SJSA1 (cell line): Measurements from ENCODE around the gene KDM6A. TPM values are rescaled to one million over a fixed set of nuclear protein-coding genes. Genes with fewer than 3 reads are reported as not detected.
"Not testable (repeated sequence)": the region's sequence is repeated elsewhere in the genome, so short reads cannot be mapped to it uniquely, and the experiment has no call there.

Experiments
- DNase-seq, 2 experiments: peaks; one replicate each; pipeline ENCODE4 v3.0.0-alpha.2; 2015 to 2020; ENCODE audit warnings: low spot score in 2 of 2, low read depth in 1 of 2
- H3K27ac ChIP-seq: fragments of 250-450 bp; sonication (Bioruptor Pico); 2 replicates; pipeline ENCODE4 v1.5.1; 2020; ENCODE audit warnings: mild to moderate bottlenecking, moderate library complexity
- H3K27me3 ChIP-seq: fragments of 250-450 bp; sonication (Bioruptor Pico); replicated peaks from 2 replicates; pipeline ENCODE4 v1.5.1; 2020; ENCODE audit warnings: mild to moderate bottlenecking, moderate library complexity
- H3K36me3 ChIP-seq: fragments of 250-450 bp; sonication (Bioruptor Pico); 2 replicates; pipeline ENCODE4 v1.5.1; 2020; ENCODE audit warnings: mild to moderate bottlenecking
- H3K4me1 ChIP-seq: fragments of 250-450 bp; sonication (Bioruptor Pico); replicated peaks from 2 replicates; pipeline ENCODE4 v1.6.1; 2021; ENCODE audit warnings: mild to moderate bottlenecking
- H3K4me3 ChIP-seq: fragments of 250-450 bp; sonication (Bioruptor Pico); 2 replicates; pipeline ENCODE4 v1.5.1; 2020; ENCODE audit warnings: mild to moderate bottlenecking
- H3K9me3 ChIP-seq: fragments of 250-450 bp; sonication (Bioruptor Pico); replicated peaks from 2 replicates; pipeline ENCODE4 v1.5.1; 2020; ENCODE audit warnings: mild to moderate bottlenecking
- total RNA-seq: library from RNA; depleted of rRNA; stranded (reverse); fragments of >200 nt; shearing (Covaris generic); gene quantifications from 2 replicates; pipeline ENCODE4 v1.2.3, GENCODE V29; 2014

KDM6A gene
- total RNA-seq, 1 experiment from 2014 or later: 20.8 TPM

DNA sequence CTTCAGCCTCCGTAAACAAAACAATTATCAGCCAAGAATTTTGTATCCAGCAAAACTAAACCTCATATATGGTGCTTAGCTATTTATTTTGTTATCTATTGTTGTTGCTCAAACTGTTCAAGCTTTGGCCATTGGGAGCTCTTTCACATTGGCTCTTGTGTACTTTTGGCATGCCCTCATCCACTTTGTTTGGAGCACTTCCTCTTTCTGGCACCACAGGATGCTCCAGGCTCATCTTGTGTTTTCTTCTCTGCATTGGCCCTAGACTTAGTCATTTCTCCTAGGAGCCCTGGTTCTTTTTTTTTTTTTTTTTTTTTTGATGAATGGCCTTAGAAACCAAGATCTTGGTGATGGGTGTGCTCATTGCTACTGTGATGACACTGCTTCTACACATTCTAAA, 253.2 kb downstream of the KDM6A start:
- Histone ChIP-seq H3K27me3 (no peaks in the 10 kb centered on the region), H3K9me3 (no peaks in the 10 kb centered on the region), H3K27ac (no peak overlapping the region), H3K4me3 (no peak overlapping the region), H3K4me1 (no peaks in the 10 kb centered on the region), H3K36me3 (no peaks in the 10 kb centered on the region)
- no peak for DNase-seq

DNA sequence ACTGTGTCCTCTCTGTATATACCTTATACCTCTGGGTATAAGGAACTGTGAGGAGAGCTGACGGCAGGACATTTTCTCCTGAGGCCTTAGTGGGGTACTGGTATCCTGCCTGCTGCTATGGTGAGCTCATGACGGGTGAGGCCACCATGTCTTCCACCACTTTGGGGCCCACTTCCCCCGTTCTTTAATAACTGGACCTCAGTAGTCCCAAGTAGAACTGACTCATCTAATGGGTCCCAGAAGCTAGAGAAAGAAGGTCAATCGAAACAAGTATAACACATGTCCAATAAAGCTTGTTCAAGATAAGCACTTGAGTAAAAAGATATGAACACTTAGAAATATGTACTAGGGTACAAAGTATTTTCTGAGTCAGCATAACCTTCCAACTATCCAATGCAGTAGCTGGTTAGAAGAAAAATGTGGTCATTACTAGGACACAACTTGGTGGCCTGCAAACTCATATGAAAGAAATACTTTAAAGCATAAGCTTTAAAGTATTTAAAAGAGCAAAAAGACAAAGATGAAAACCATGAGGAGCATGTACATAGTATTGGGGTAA, 256.0 kb downstream of the KDM6A start:
- Histone ChIP-seq H3K27me3 (no peaks in the 10 kb centered on the region), H3K4me1 (no peaks in the 10 kb centered on the region), H3K27ac (no peak overlapping the region), H3K36me3 (no peaks in the 10 kb centered on the region), H3K4me3 (no peak overlapping the region), H3K9me3 (no peaks in the 10 kb centered on the region)
- no peak for DNase-seq

DNA sequence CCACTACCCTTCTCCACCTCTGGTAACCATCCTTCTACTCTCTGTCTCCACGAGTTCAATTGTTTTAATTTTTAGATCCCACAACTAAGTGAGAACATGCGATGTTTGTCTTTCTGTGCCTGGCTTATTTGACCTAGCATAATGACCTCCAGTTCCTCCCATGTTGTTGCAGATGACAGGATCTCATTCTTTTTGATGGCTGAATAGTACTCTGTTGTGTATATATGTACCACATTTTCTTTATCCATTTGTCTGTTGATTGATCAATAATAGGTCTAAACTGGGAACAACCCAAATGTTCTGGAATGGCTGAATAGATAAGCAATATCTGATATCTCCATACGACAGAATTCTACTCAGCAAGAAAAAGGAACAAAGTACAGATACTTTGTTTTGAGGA, 260.5 kb downstream of the KDM6A start:
- no peaks in the 10 kb centered on the region for H3K4me1 ChIP-seq
- H3K9me3 ChIP-seq: no peaks in the 10 kb centered on the region
- no peak overlapping the region for H3K4me3 ChIP-seq
- no peaks in the 10 kb centered on the region for H3K36me3 ChIP-seq
- no peak for DNase-seq
- H3K27ac ChIP-seq: no peak overlapping the region
- no peaks in the 10 kb centered on the region for H3K27me3 ChIP-seq

DNA sequence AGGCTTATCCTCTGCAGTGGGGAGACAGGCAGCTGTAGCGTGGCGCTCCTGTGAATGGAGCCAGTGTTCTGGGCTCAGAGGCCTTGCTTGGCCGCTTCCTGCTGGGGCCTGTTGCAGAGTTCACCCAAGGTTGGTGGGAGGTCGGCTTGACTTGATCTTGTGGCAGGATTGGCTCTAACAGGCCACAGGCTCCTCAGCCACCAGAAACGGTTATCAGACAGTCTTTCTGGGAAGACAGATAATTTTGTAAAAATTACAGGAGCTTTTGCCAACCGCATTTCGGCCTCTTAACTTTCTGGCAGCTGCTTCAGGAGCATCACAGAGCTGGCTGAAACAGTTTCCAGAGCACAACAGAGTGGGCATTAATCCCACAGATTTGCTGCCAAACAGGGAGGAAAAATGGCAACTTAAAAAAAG, 261.3 kb downstream of the KDM6A start:
- Histone ChIP-seq H3K27ac (no peak overlapping the region), H3K36me3 (no peaks in the 10 kb centered on the region), H3K4me1 (no peaks in the 10 kb centered on the region), H3K27me3 (no peaks in the 10 kb centered on the region), H3K4me3 (no peak overlapping the region), H3K9me3 (no peaks in the 10 kb centered on the region)
- no peak for DNase-seq

DNA sequence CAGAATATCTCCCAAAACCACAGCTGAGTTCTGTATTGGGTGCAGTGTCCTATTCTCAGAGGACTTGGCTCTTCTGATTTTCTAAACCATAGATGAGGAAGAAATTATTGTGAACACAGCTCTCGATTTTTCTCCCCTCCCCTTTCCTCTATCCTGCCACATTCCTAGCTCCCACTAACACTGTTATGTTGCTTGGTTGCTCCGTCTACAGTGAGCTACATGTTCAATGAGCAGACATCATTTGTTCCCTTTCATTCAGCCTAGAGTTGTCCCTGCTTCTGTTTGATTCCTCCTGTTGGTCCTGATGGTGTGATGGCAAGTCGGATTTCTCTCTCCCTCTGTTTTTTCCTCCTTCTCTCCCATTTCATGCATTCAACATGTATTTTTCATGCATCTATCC, 261.8 kb downstream of the KDM6A start:
- Histone ChIP-seq H3K27ac (no peak overlapping the region), H3K4me3 (no peak overlapping the region), H3K9me3 (no peaks in the 10 kb centered on the region), H3K36me3 (no peaks in the 10 kb centered on the region), H3K27me3 (no peaks in the 10 kb centered on the region), H3K4me1 (no peaks in the 10 kb centered on the region)
- no peak for DNase-seq

DNA sequence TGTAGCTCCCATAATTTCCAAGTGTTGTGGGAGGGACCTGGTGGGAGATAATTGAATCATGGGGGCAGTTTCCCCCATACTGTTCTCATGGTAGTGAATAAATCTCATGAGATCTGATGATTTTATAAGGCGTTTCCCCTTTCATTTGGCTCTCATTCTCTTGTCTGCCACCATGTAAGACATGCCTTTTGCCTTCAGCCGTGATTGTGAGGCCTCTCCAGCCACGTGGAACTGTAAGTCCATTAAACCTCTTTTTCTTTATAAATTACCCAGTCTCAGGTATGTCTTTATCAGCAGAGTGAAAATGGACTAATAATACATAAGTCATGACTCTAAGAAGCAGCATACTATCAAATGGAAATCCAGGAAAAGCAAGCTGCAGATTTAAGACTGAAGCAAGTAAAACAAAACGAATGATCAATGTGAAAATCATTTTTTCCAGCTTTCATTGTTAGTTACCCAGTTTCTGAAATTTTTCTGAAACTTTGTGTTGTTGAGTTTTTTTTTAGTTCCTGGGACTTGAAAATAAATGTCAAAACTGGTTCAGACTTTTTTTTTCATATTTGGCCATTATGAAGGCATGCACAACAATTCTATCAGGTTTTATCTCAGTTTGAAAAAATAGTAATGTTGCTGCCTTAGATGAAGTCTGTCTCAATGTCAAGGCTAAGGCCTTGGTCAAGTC, 262.5 kb downstream of the KDM6A start:
- not testable (repeated sequence) for H3K9me3 ChIP-seq

DNA sequence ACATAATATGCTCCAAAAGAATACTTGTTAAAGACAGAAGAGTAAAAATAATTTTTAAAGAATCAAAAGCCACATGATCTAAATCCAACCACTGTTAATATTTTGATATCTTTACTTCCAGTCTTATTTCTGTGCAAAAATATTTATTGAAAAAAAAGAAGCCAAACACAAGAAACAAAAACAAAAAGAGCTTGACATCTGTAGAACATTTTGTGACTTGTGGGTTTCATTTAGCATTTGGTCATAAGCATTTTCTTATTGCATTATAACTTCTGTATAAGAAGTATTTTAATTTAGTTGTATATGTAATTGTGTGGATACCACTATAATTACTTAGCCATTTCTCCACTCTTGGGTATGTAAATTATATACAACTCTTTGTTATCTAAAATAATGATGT, 264.5 kb downstream of the KDM6A start:
- no peak for DNase-seq
- Histone ChIP-seq H3K9me3 (no peaks in the 10 kb centered on the region), H3K27ac (no peak overlapping the region), H3K36me3 (no peaks in the 10 kb centered on the region), H3K4me1 (no peaks in the 10 kb centered on the region), H3K4me3 (no peak overlapping the region), H3K27me3 (no peaks in the 10 kb centered on the region)

More for the DNA sequence above, 262.5 kb downstream of the KDM6A start:
- not testable (repeated sequence) for H3K4me3 ChIP-seq, H3K27me3 ChIP-seq, H3K36me3 ChIP-seq, H3K4me1 ChIP-seq, H3K27ac ChIP-seq, DNase-seq

DNA sequence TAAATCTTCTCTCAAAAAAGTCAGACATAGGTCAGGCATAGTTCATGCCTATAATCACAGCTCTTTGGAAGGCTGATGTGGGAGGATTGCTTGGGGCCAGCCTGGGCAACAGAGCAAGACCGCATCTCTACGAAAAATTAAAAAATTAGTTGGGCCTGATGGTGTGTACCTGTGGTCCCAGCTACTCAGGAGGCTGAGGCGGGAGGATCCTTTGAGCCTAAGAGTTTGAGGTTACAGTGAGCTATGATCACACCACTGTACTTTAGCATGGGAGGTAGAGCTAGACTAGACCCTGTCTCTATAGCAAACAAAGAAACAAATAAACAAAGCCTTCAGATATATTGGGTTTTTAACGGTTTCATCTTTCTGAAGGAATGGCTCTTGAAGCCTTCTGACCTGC, 265.5 kb downstream of the KDM6A start:
- DNase-seq: no peak
- Histone ChIP-seq H3K27ac (no peak overlapping the region), H3K36me3 (no peaks in the 10 kb centered on the region), H3K4me1 (no peaks in the 10 kb centered on the region), H3K27me3 (no peaks in the 10 kb centered on the region), H3K4me3 (no peak overlapping the region), H3K9me3 (no peaks in the 10 kb centered on the region)

DNA sequence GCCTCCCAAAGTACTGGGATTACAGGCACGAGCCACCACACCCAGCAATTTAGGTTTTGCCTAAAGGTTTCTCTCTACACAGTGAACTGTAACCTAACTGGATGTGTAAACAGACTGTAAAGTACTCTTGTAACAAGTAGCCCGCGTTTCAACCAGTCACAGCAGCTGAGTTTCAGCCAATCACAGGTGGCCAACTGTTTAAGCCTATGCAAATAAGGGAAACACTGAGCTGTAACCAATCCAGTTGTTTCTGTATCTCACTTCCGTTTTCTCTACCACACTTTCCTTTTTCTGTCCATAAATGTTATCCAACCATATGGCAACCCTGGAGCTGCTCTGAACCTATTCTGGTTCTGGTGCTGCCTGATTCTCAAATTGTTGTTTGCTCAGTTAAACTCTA, 267.8 kb downstream of the KDM6A start:
- Histone ChIP-seq H3K36me3 (no peaks in the 10 kb centered on the region), H3K4me3 (no peak overlapping the region), H3K27me3 (no peaks in the 10 kb centered on the region), H3K9me3 (no peaks in the 10 kb centered on the region), H3K4me1 (no peaks in the 10 kb centered on the region), H3K27ac (no peak overlapping the region)
- DNase-seq: no peak

DNA sequence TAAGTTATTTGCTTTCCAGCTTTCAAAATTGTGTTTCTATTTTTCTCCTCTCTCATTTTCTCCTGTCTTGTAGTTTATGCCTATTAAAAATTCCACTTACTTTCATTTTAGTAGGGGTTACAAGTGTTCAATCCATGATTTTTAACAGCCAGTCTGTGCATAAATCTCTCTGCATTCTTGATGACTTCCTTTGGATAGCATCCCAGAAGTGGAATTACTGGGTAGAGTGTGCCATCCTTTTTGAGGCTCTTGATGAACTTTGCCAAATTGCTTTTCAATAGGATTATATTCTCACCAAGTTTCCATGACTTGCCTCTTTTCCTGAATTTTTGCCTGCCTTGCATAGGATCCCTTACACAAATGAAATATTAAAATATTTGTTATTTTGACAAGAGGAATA, 269.2 kb downstream of the KDM6A start:
- DNase-seq: no peak
- no peaks in the 10 kb centered on the region for H3K4me1 ChIP-seq
- no peak overlapping the region for H3K4me3 ChIP-seq
- H3K27me3 ChIP-seq: no peaks in the 10 kb centered on the region
- H3K9me3 ChIP-seq: no peaks in the 10 kb centered on the region
- no peaks in the 10 kb centered on the region for H3K36me3 ChIP-seq
- no peak overlapping the region for H3K27ac ChIP-seq

DNA sequence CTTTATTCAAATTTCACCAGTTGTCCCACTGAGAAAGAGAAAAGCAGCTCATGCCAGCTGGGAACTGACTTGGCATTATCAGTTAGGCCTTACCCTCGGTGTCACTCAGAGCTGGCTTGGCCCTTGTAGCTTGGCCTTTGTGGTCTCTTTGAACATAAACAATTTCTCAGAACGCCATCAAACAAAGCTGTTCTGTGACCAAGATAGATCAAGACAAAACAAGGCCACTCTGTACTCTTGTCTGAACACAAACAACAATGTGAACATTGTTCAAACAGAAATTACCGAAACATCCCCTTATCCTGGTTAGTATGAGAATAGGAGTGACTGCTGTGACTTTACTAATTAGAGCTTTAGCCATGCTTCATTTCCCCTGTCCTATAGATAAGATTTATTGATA, 270.5 kb downstream of the KDM6A start:
- H3K27me3 ChIP-seq: no peaks in the 10 kb centered on the region
- H3K36me3 ChIP-seq: no peaks in the 10 kb centered on the region
- no peaks in the 10 kb centered on the region for H3K9me3 ChIP-seq
- H3K27ac ChIP-seq: no peak overlapping the region
- H3K4me3 ChIP-seq: no peak overlapping the region
- DNase-seq: no peak
- H3K4me1 ChIP-seq: no peaks in the 10 kb centered on the region

DNA sequence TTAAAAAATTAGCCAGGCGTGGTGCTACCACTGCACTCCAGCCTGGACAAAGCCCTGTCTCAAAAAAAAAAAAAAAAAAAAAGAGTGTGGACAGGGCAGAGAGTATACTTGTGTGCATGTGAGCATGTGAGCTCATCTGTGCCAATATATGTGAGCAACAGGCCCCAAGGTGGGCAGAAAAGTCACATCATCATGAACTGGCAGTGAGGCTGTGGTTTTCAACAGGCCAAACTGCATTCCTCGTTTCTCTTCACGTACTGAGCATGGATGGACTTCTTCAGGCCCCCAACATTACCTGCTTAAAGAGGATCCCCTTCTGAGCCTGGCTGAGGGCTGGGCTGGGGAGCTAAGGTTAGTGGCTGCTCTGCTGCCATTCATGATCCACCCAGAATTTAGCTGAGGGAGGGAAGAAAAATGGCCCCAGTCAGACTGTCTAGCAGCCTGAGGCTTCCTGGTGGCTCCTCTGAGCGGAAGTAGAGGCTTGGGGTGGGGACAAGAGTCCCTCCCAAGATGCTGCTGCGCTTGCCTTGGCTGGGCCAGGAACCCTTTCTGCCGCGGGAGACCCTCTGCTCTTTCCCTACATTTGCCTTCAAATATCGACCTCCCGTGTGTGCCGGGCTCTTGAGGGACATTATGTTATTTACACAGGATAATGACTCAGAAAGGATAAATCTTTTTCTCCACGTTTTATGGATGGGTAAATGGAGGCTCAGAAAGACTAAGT, 272.7 kb downstream of the KDM6A start:
- no peaks in the 10 kb centered on the region for H3K4me1 ChIP-seq
- DNase-seq: no peak
- H3K27me3 ChIP-seq: no peaks in the 10 kb centered on the region
- H3K27ac ChIP-seq: no peak overlapping the region
- H3K9me3 ChIP-seq: no peaks in the 10 kb centered on the region
- no peak overlapping the region for H3K4me3 ChIP-seq
- no peaks in the 10 kb centered on the region for H3K36me3 ChIP-seq

DNA sequence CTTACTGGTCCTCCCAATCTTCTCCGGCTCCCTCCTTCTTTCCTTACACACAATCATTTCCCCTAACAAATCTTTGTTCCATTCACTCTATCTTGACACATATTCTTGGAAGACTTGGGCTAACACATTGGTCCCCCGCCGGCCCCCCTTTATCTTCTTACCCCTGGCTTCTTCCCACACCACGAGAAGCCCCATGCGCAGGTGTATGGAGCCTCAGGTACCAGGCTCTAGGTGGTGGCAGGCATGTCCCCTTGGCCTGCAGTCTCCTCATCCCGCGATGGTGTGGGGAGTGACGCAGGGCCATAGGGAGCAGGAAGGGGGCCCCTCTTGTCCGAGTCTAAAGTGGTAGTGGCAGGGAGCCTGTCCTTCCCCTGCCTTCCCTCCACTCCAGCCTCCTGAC, 277.8 kb downstream of the KDM6A start:
- no peak overlapping the region for H3K27ac ChIP-seq
- DNase-seq: no peak

DNA sequence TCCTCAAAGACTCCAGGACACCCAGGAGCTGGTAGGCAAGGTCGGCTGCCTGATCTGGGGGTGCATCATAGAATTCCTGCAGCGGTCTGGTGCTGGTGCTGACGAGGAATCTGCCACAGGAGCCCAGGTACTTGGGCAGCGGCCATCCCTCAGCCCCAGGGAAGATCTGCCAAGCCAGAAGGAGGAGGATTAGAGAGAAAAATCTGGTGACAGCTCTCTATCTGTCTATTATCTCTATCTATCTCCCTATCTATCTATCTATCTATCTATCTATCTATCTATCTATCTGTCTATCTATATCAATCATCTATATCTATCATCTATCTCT, 281.0 kb downstream of the KDM6A start:
- H3K27ac ChIP-seq: no peak overlapping the region
- H3K4me3 ChIP-seq: no peak overlapping the region
- no peaks in the 10 kb centered on the region for H3K36me3 ChIP-seq
- H3K4me1 ChIP-seq: no peaks in the 10 kb centered on the region
- DNase-seq: no peak
- H3K9me3 ChIP-seq: no peaks in the 10 kb centered on the region
- H3K27me3 ChIP-seq: no peaks in the 10 kb centered on the region

More for the DNA sequence above, 277.8 kb downstream of the KDM6A start:
- Histone ChIP-seq H3K36me3 (no peaks in the 10 kb centered on the region), H3K4me3 (no peak overlapping the region), H3K4me1 (no peaks in the 10 kb centered on the region), H3K27me3 (no peaks in the 10 kb centered on the region), H3K9me3 (no peaks in the 10 kb centered on the region)
